Ramos (cell line): Measurements from ENCODE around the gene CD48.

Experiments used
- in situ Hi-C: fragments of 300-500 bp; cut with MboI; formaldehyde crosslinking; loops from one replicate; pipeline ENCODE4 v1.14.3; 2022; ENCODE audit warnings: low sequenced_read_pairs; ENCODE audit not compliant: unreplicated experiment

Gene CD48

DNA sequence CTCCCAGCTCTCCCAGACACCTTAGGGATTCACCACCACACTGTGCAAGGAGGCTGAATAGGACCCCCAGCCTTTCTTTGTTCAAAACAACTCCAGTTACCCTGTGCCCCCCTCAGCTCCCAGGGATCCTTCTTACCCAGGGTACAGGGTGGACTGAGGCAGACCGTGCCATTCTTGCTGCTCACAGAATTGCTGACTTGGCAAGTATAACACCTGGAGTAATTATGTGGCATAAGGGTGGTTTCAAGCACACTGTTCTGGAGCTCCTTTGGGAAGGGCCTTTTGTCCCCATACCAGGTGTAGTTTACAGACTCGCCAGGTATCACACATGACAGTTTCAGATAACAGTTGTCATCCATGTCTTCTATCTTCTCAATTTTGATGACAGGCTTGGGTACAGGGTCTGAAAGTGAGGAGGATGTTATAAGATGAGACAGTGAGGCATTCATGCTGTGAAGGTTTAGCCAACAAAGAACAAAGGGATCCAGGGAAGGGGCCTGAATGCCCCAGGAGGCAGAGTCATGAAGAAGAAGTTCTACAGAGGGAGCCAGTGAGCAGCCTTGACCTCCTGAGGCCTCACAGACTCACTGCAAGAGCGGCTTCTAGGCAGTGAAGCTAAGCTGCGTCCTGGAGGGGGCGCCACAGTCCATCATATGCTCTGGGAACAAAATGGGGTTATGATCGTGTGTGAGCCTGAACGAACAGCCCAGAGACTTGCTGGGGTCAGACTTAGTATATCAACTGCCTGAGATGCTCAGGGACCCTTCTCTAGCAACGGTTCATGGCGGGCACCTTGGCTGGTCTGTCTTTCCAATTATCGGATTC lies 30.3 kb downstream of the CD48 start:
- in situ Hi-C loops: loop anchor here (5.0 kb wide), 2 partner anchors 86 to 271 kb away; partner anchors contain the start of gene ITLN2

GRCh38 chr1:160680399-160680798 lies 31.2 kb downstream of the CD48 start:
- in situ Hi-C loops: loop anchor here (5.0 kb wide), 2 partner anchors 87 to 272 kb away; partner anchors contain the start of gene ITLN2

- in situ Hi-C loops: loop anchor here (5.0 kb wide), 2 partner anchors 87 to 272 kb away; partner anchors contain the start of gene ITLN2
Measured at GRCh38 chr1:160679893-160680292, 31.7 kb downstream of the CD48 start.

GRCh38 chr1:160676869-160677597 lies 34.6 kb downstream of the CD48 start:
- in situ Hi-C loops: no loop called here

- in situ Hi-C loops: no loop called here
Measured at GRCh38 chr1:160675641-160676410, 35.8 kb downstream of the CD48 start.

- in situ Hi-C loops: no loop called here
Measured at GRCh38 chr1:160674415-160674814, 37.2 kb downstream of the CD48 start.

- in situ Hi-C loops: no loop called here
Measured at GRCh38 chr1:160672789-160673695, 38.6 kb downstream of the CD48 start.

GRCh38 chr1:160671603-160672517 lies 39.8 kb downstream of the CD48 start:
- in situ Hi-C loops: no loop called here

DNA sequence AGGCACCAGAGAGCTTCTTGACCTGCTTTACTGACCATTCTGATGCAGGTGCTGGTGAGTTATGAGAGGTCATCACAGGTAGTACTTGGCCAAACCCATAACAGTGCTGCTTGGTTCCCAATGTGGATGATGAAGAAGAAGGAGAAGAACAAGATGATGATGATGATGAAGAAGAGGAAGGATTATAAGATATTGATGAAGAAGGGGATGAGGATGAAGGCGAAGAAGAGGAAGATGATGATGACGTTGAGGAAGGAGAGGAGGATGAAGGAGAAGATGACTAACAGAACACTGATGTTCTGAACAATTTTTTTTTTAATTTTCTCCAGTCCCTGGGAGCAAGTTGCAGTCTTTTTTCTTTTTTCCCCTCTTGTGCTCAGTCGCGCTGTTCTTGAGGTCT lies 40.9 kb downstream of the CD48 start:
- in situ Hi-C loops: no loop called here

- in situ Hi-C loops: no loop called here
Measured at GRCh38 chr1:160669802-160670201, 41.8 kb downstream of the CD48 start.

DNA sequence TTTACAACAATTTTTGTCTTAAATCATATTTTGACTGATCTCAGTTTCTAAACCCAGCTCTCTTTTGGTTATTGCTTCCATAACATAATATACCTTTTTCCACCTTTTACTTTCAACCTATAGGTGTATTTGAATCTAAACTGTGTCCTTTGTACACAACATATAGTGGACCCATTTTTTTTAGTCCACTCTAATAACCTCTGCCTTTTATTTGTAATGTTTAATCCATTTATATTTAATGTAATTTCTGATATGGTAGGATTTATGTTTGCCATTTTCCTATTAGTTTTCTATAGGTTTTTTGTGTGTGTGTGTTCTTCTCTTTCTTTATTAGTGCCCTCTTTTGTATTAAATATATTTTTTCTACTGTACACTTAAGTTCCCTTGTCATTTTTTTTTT lies 42.3 kb downstream of the CD48 start:
- in situ Hi-C loops: no loop called here

GRCh38 chr1:160667896-160668295 lies 43.7 kb downstream of the CD48 start:
- in situ Hi-C loops: no loop called here

DNA sequence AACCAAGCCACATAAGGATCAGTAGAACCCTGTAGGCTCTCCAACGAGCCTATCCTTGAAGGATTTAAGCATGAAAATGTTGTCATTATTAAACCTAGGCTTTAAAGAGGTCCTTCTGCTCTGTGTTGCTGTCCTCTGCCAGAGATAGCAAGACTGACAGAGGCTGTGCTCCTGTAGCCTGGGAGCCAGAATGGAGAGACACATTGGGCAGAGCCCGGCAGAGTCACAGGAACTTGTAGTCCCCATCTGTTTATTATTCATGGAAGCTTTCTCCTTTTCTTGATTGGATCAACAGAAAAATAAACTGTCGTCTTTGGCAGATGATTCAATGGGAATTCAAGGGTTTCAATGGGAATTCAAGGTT lies 45.6 kb downstream of the CD48 start:
- in situ Hi-C loops: no loop called here

DNA sequence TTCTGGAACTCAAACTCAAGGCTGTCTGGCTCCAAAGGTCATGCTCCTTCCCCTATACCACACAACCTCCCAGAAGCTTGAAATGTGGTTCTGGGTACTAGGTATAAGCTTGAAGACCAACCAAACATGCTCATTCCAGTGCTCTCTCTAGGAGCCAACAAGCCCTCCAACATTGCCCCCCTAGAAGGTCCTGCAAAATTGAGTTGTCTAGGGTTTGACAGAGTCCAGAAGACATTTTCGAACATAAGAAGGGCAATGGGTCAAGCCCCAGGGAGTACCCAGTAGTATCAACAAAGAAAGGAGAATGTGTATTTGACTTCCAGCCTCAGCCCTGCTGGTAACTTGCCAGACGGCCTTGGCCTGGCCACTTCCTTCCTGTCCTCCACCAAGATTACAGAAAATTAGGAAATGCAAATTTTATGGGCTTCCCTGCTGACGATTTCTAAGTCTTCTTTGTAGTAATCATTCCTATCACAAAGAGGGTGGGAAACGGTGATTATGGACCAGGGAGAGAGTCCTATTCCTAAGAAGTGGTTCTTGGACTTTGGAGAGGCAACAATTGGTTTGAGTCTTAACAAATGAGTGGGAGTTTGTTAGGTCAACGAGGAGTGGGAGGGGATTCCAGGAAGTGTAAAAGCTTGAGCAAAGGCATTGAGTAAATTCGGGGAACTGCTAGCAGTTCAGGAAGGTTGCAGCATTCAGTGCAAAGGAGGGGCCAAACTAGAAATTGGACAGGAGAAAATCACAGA lies 46.1 kb downstream of the CD48 start:
- in situ Hi-C loops: no loop called here

- in situ Hi-C loops: no loop called here
Measured at GRCh38 chr1:160664573-160665051, 47.0 kb downstream of the CD48 start.

DNA sequence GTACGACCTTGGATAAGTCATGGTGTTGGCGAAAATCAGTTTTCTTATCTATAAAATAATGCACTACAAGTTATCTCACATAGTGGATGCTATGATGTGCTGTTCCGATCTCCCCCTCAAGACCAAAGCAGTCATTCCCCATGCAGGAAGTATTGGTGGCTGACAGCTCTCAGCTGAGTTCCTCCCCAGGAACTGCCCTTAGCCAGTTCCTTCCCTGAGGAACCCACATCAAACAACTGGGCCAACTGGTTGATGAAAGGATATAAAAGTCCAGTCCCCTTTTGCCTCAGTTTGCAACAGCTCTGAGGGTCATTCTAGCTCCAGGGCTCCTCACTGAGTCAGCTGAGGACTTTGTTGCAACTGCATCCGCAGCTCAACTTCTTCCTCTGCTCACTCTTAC lies 48.7 kb downstream of the CD48 start:
- in situ Hi-C loops: no loop called here

DNA sequence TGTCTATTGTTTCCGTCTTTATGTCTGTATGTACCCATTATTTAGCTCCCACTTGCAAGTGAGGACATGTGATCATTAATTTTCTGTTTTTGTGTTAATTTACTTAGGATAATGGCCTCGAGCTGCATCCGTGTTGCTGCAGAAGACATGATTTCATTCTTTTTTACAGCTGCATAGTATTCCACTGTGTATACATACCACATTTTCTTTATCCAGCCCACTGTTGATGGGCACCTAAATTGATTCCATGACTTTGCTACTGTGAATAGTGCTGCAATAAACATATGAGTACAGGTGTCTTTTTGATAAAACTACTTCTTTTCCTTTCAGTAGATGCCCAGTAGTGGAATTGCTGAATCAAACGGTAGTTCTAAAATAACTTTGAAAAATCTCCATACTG lies 52.1 kb downstream of the CD48 start:
- in situ Hi-C loops: no loop called here

- in situ Hi-C loops: no loop called here
Measured at GRCh38 chr1:160658814-160659193, 52.8 kb downstream of the CD48 start.
